Keratinocyte (primary cell): Measurements from ENCODE around the gene BTBD17. TPM values are rescaled to one million over a fixed set of nuclear protein-coding genes. Genes with fewer than 3 reads are reported as not detected.

Experiments used
- DNase-seq: peaks from one replicate; pipeline ENCODE4 v3.0.0-alpha.2; 2011; ENCODE audit warnings: low read depth, missing footprints, low spot score
- FAIRE-seq: peaks from 2 replicates; lab custom pipeline; 2011; peaks lifted over from hg19 to GRCh38; lab: Jason Lieb, UNC
- H2AFZ ChIP-seq: 2 replicates; pipeline ENCODE4 v1.6.0; 2012; ENCODE audit warnings: low read length, control low read depth, inconsistent platforms; ENCODE audit not compliant: control insufficient read depth
- H3K27ac ChIP-seq: 2 replicates; pipeline ENCODE4 v1.5.1; 2011; ENCODE audit warnings: low read length; ENCODE audit not compliant: control insufficient read depth, insufficient read depth
- H3K27me3 ChIP-seq: 3 replicates; pipeline ENCODE4 v1.6.0; 2011; ENCODE audit warnings: low read length; ENCODE audit not compliant: control insufficient read depth, insufficient read depth; ENCODE audit errors: extremely low read depth
- H3K36me3 ChIP-seq, 2 experiments: 2 replicates in 1 of 2; 3 replicates in 1 of 2; pipeline ENCODE4 v1.5.1; 2011; ENCODE audit warnings: low read length in 2 of 2, mild to moderate bottlenecking in 1 of 2; ENCODE audit not compliant: control insufficient read depth in 2 of 2, insufficient read depth in 2 of 2; ENCODE audit errors: extremely low read depth in 1 of 2
- H3K4me1 ChIP-seq: 3 replicates; pipeline ENCODE4 v1.5.1; 2011; ENCODE audit warnings: low read length; ENCODE audit not compliant: control insufficient read depth, insufficient read depth; ENCODE audit errors: extremely low read depth
- H3K4me2 ChIP-seq: 3 replicates; pipeline ENCODE4 v1.6.0; 2011; ENCODE audit warnings: low read depth, low read length; ENCODE audit not compliant: control insufficient read depth, insufficient read depth; ENCODE audit errors: extremely low read depth
- H3K4me3 ChIP-seq, 3 experiments: fragments of 200-600 bp in 1 of 3; sonication (generic) in 1 of 3; 2 replicates in 2 of 3; 3 replicates in 1 of 3; pipeline ENCODE4 v1.5.1; 2011 to 2016; ENCODE audit warnings: low read length in 3 of 3, mild to moderate bottlenecking in 3 of 3, control low read depth in 2 of 3, inconsistent platforms in 1 of 3, low read depth in 1 of 3, mixed read lengths in 1 of 3, mixed run types in 1 of 3, moderate library complexity in 1 of 3; ENCODE audit not compliant: control insufficient read depth in 2 of 3, insufficient read depth in 2 of 3; ENCODE audit errors: extremely low read depth in 1 of 3
- H3K79me2 ChIP-seq: 2 replicates; pipeline ENCODE4 v1.6.0; 2012; ENCODE audit warnings: low read length; ENCODE audit not compliant: control insufficient read depth, insufficient read depth
- H3K9ac ChIP-seq: 3 replicates; pipeline ENCODE4 v1.6.0; 2011; ENCODE audit warnings: low read length; ENCODE audit not compliant: control insufficient read depth, insufficient read depth; ENCODE audit errors: extremely low read depth
- H3K9me1 ChIP-seq: 3 replicates; pipeline ENCODE4 v1.6.0; 2011; ENCODE audit warnings: low read length; ENCODE audit not compliant: control insufficient read depth, insufficient read depth; ENCODE audit errors: extremely low read depth
- H3K9me3 ChIP-seq: 2 replicates; pipeline ENCODE4 v1.5.1; 2012; ENCODE audit warnings: low read depth, low read length; ENCODE audit not compliant: control insufficient read depth
- H4K20me1 ChIP-seq: 3 replicates; pipeline ENCODE4 v1.6.0; 2011; ENCODE audit warnings: low read length; ENCODE audit not compliant: control insufficient read depth, insufficient read depth; ENCODE audit errors: extremely low read depth
- CTCF ChIP-seq, 3 experiments: IDR thresholded peaks in 1 of 3; conservative IDR thresholded peaks in 1 of 3; optimal IDR thresholded peaks in 1 of 3; 2 replicates in 2 of 3; 3 replicates in 1 of 3; pipeline versions ENCODE3 to v1.5.1; 2011; ENCODE audit warnings: low read length in 3 of 3, mild to moderate bottlenecking in 3 of 3, moderate library complexity in 2 of 3, control low read depth in 1 of 3, inconsistent platforms in 1 of 3; ENCODE audit not compliant: insufficient read depth in 2 of 3; ENCODE audit errors: extremely low read depth in 1 of 3
- EZH2 ChIP-seq: IDR thresholded peaks from one replicate; pipeline ENCODE4 v1.6.1; 2012; ENCODE audit warnings: inconsistent platforms, mild to moderate bottlenecking, low read length, moderate library complexity
- dilution Hi-C: fragments of 300-500 bp; cut with MboI; formaldehyde crosslinking; loops from one replicate; pipeline ENCODE4 v1.7.0; 2020; ENCODE audit warnings: low sequenced_read_pairs; ENCODE audit not compliant: extremely low pct_ligation_motif_present
- polyA plus RNA-seq, 5 experiments: library from polyadenylated mRNA; depleted of rRNA in 3 of 5; stranded (reverse) in 3 of 5; stranded (forward) in 1 of 5; unstranded in 1 of 5; fragments of >200 nt; gene quantifications; 1 replicate in 1 of 5; 2 replicates in 3 of 5; 3 replicates in 1 of 5; pipeline versions ENCODE4 v1.2.1 to v1.2.3, GENCODE V29; 2011 to 2012; ENCODE audit warnings: missing spikeins in 2 of 5, low read depth in 1 of 5, low replicate concordance in 1 of 5

The BTBD17 gene
- polyA plus RNA-seq, 1 donor (not counting 4 experiments of a cell fraction or from before 2014, with no cell fraction given): not detected

- Histone ChIP-seq H3K27ac (no peak overlapping the region), H3K27me3 (peaks cover 31% of the 10 kb centered on the region), H3K4me3 (no peak overlapping the region), H3K36me3 (no peaks in the 10 kb centered on the region), H3K9me3 (no peaks in the 10 kb centered on the region), H4K20me1 (no peaks in the 10 kb centered on the region), H3K4me1 (no peaks in the 10 kb centered on the region), H3K9me1 (no peaks in the 10 kb centered on the region), H3K4me2 (no peak overlapping the region), H3K9ac (no peak overlapping the region), H3K79me2 (no peaks in the 10 kb centered on the region), H2AFZ (no peak overlapping the region)
- dilution Hi-C loops: no loop called here
- no peak for TF ChIP-seq CTCF (optimal IDR thresholded peaks at IDR 0.05 in 1 of 3, IDR thresholded peaks at IDR 0.05 in 1 of 3, conservative IDR thresholded peaks at IDR 0.05 in 1 of 3; ENCODE audit: extremely low read depth in 1 of 3, insufficient read depth in 2 of 3, low read length in 3 of 3)
- TF ChIP-seq EZH2: no peak
- FAIRE-seq: no peak
- DNase-seq: no peak
Measured at GRCh38 chr17:74329378-74329777, 32.3 kb downstream of the BTBD17 start.

- H3K27me3 ChIP-seq: peaks cover 33% of the 10 kb centered on the region
- H3K36me3 ChIP-seq: no peaks in the 10 kb centered on the region
- dilution Hi-C loops: no loop called here
- H3K9me1 ChIP-seq: no peaks in the 10 kb centered on the region
- H3K4me2 ChIP-seq: no peak overlapping the region
- no peak for FAIRE-seq
- no peak overlapping the region for H3K4me3 ChIP-seq
- TF ChIP-seq EZH2 (no peak), CTCF (optimal IDR thresholded peaks at IDR 0.05 in 1 of 3, IDR thresholded peaks at IDR 0.05 in 1 of 3, conservative IDR thresholded peaks at IDR 0.05 in 1 of 3; ENCODE audit: extremely low read depth in 1 of 3, insufficient read depth in 2 of 3, low read length in 3 of 3) (no peak)
- no peaks in the 10 kb centered on the region for H3K4me1 ChIP-seq
- no peak overlapping the region for H3K9ac ChIP-seq
- no peak overlapping the region for H3K27ac ChIP-seq
- no peak for DNase-seq
- H3K9me3 ChIP-seq: no peaks in the 10 kb centered on the region
- no peak overlapping the region for H2AFZ ChIP-seq
- no peaks in the 10 kb centered on the region for H4K20me1 ChIP-seq
- no peaks in the 10 kb centered on the region for H3K79me2 ChIP-seq
Measured at GRCh38 chr17:74328487-74328886, 33.2 kb downstream of the BTBD17 start.
